Lower lobe of right lung (tissue), 2 donors: Measurements from ENCODE around the gene PCSK5. TPM values are rescaled to one million over a fixed set of nuclear protein-coding genes. Genes with fewer than 3 reads are reported as not detected.

Source experiments
- ATAC-seq, 2 donors: fragments of 200-7000 bp; cut with Tn5 transposase; one replicate each; pipeline ENCODE4 v1.9.1; 2020 to 2022; ENCODE audit warnings: mild to moderate bottlenecking in 2 of 2, moderate library complexity in 2 of 2
- DNase-seq: peaks from one replicate; pipeline ENCODE4 v3.0.0-alpha.2; 2020
- H3K27ac ChIP-seq: fragments of 200-600 bp; one replicate; pipeline ENCODE4 v1.8.0; 2022
- H3K27me3 ChIP-seq: fragments of 200-600 bp; one replicate; pipeline ENCODE4 v1.8.0; 2022; ENCODE audit warnings: low read depth
- H3K36me3 ChIP-seq: fragments of 200-600 bp; one replicate; pipeline ENCODE4 v1.8.0; 2022; ENCODE audit warnings: mild to moderate bottlenecking
- H3K4me1 ChIP-seq: fragments of 200-600 bp; one replicate; pipeline ENCODE4 v1.8.0; 2022
- H3K4me3 ChIP-seq: fragments of 200-600 bp; one replicate; pipeline ENCODE4 v1.8.0; 2022; ENCODE audit warnings: mild to moderate bottlenecking
- H3K9me3 ChIP-seq: fragments of 200-600 bp; one replicate; pipeline ENCODE4 v1.8.0; 2022
- CTCF ChIP-seq: fragments of 200-600 bp; IDR thresholded peaks from one replicate; pipeline ENCODE4 v1.8.0; 2022; ENCODE audit warnings: antibody characterized with exemption, mild to moderate bottlenecking
- intact Hi-C: fragments of 100-400 bp; cut with DNase I; formaldehyde crosslinking; loops from one replicate; pipeline ENCODE4 v1.11.0; 2022
- total RNA-seq: library from RNA; stranded (reverse); fragmentation: NEBNext Ultra II Directional; extraction: Animal tissue kit (Norgen Biotek cat#: 25700); gene quantifications from one replicate; pipeline ENCODE4 v1.2.1, GENCODE V29; 2021
- donor health status: DM: no; HTN: yes; CAD: no; lungs with severe emphysema.

Gene PCSK5
- total RNA-seq, 1 donor from 2014 or later = 18.1 TPM

- H3K4me3 ChIP-seq = no peak overlapping the region
- no peak for DNase-seq
- TF ChIP-seq CTCF = no peak
- no peak for ATAC-seq
- H3K4me1 ChIP-seq = no peaks in the 10 kb centered on the region
- H3K9me3 ChIP-seq = no peaks in the 10 kb centered on the region
- H3K36me3 ChIP-seq = no peaks in the 10 kb centered on the region
- H3K27ac ChIP-seq = no peak overlapping the region
- H3K27me3 ChIP-seq = no peaks in the 10 kb centered on the region
- intact Hi-C loops = no loop called here
Observed at GRCh38 chr9:75911390-75911789, 20.9 kb downstream of the PCSK5 start.

GRCh38 chr9:75912951-75913350 is 22.5 kb downstream of the PCSK5 start:
- H3K27ac ChIP-seq = no peak overlapping the region
- intact Hi-C loops = no loop called here
- no peaks in the 10 kb centered on the region for H3K36me3 ChIP-seq

GRCh38 chr9:75914002-75914401 is 23.5 kb downstream of the PCSK5 start:
- Histone ChIP-seq H3K4me1 (no peaks in the 10 kb centered on the region), H3K27ac (no peak overlapping the region), H3K4me3 (no peak overlapping the region), H3K36me3 (no peaks in the 10 kb centered on the region), H3K9me3 (no peaks in the 10 kb centered on the region), H3K27me3 (no peaks in the 10 kb centered on the region)
- TF ChIP-seq CTCF = no peak
- DNase-seq (no peak), ATAC-seq (no peak)
- intact Hi-C loops = no loop called here

More at GRCh38 chr9:75912951-75913350, 22.5 kb downstream of the PCSK5 start:
- Histone ChIP-seq H3K4me1 (no peaks in the 10 kb centered on the region), H3K4me3 (no peak overlapping the region), H3K27me3 (no peaks in the 10 kb centered on the region), H3K9me3 (no peaks in the 10 kb centered on the region)
- no peak for DNase-seq
- no peak for TF ChIP-seq CTCF
- ATAC-seq = no peak

- no peaks in the 10 kb centered on the region for H3K4me1 ChIP-seq
- DNase-seq (no peak), ATAC-seq (no peak)
- no peaks in the 10 kb centered on the region for H3K9me3 ChIP-seq
- no peaks in the 10 kb centered on the region for H3K27me3 ChIP-seq
- TF ChIP-seq CTCF = no peak
- H3K27ac ChIP-seq = no peak overlapping the region
- H3K36me3 ChIP-seq = no peaks in the 10 kb centered on the region
- no peak overlapping the region for H3K4me3 ChIP-seq
- intact Hi-C loops = no loop called here
Observed at GRCh38 chr9:75914883-75915452, 24.5 kb downstream of the PCSK5 start.

- no peak overlapping the region for H3K27ac ChIP-seq
- no peaks in the 10 kb centered on the region for H3K27me3 ChIP-seq
- ATAC-seq (no peak), DNase-seq (no peak)
- no peaks in the 10 kb centered on the region for H3K9me3 ChIP-seq
- no peaks in the 10 kb centered on the region for H3K36me3 ChIP-seq
- no peaks in the 10 kb centered on the region for H3K4me1 ChIP-seq
- intact Hi-C loops = no loop called here
- H3K4me3 ChIP-seq = no peak overlapping the region
- no peak for TF ChIP-seq CTCF
Observed at GRCh38 chr9:75918154-75918553, 27.7 kb downstream of the PCSK5 start.

GRCh38 chr9:75918909-75919308 is 28.4 kb downstream of the PCSK5 start:
- Histone ChIP-seq H3K4me3 (no peak overlapping the region), H3K27ac (no peak overlapping the region), H3K27me3 (no peaks in the 10 kb centered on the region), H3K36me3 (no peaks in the 10 kb centered on the region), H3K4me1 (no peaks in the 10 kb centered on the region), H3K9me3 (no peaks in the 10 kb centered on the region)
- intact Hi-C loops = no loop called here
- no peak for TF ChIP-seq CTCF
- ATAC-seq = no peak
- DNase-seq = no peak
